ENCODE measurements around the gene THRA. TPM values are rescaled to one million over a fixed set of nuclear protein-coding genes. Genes with fewer than 3 reads are reported as not detected.

Gene THRA
- total RNA-seq, 1 experiment from 2014 or later, result 14.5 TPM

DNA sequence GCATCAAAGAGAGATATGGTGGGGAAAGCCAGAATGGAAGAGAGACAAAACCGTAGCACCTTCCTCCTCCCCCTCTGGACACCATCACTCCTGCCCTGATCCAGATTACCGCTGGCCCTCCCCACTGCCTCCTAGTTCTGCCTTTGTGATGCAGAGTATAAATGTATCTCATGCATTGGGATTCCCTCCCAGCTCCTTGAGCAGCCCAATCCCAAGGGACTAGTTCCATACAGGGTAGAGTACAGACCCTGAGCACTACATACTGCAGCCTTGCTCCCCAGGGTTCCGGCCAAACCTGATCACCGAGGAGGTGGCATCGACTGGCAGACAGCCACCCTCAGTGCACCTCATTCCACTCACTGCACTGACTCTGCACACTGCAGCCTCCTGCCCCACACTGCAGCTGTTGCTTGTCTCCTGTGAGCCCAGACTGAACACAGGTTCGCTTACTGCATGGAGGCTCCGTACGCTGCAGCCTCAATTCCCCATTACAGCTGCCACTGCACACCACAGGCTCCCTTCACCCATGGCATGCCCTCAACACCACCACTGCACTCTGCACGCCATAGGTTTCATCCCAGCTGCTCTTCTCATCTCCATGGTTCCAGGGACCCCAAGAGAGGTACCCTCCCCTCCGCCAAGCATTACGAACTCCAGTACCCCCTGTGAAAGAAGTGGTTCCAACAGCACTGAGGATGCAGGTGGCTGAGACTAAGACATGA is 1.7 kb upstream of the THRA start:
- H3K27me3 ChIP-seq (replicated peaks; ENCODE audit: insufficient read depth, low read depth, low read length, poor library complexity), result no peaks in the 10 kb centered on the region
- POLR2A ChIA-PET (ENCODE audit: low non-redundant PET), result no interaction called here
- no peaks in the 10 kb centered on the region for H3K36me3 ChIP-seq (ENCODE audit: insufficient read depth, low read length, poor library complexity, severe bottlenecking)
- no peak for DNase-seq (ENCODE audit: low spot score)
- no peaks in the 10 kb centered on the region for H3K9me3 ChIP-seq (ENCODE audit: low read depth, low read length, poor library complexity, severe bottlenecking)
- TF ChIP-seq, protein P1, sequence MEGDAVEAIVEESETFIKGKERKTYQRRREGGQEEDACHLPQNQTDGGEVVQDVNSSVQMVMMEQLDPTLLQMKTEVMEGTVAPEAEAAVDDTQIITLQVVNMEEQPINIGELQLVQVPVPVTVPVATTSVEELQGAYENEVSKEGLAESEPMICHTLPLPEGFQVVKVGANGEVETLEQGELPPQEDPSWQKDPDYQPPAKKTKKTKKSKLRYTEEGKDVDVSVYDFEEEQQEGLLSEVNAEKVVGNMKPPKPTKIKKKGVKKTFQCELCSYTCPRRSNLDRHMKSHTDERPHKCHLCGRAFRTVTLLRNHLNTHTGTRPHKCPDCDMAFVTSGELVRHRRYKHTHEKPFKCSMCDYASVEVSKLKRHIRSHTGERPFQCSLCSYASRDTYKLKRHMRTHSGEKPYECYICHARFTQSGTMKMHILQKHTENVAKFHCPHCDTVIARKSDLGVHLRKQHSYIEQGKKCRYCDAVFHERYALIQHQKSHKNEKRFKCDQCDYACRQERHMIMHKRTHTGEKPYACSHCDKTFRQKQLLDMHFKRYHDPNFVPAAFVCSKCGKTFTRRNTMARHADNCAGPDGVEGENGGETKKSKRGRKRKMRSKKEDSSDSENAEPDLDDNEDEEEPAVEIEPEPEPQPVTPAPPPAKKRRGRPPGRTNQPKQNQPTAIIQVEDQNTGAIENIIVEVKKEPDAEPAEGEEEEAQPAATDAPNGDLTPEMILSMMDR (conservative IDR thresholded peaks at IDR 0.05; ENCODE audit: low read depth, low read length), result no peak
- TF ChIP-seq EZH2 (IDR thresholded peaks at IDR 0.05; ENCODE audit: borderline replicate concordance, low read depth, low read length, poor library complexity, severe bottlenecking), result no peak
- peaks cover 9% of the 10 kb centered on the region for H3K4me1 ChIP-seq (ENCODE audit: insufficient read depth, low read length, poor library complexity, severe bottlenecking)
- BruUV-seq (replicated peaks), result no TSS peak
- intact Hi-C loops (cut with micrococcal nuclease; ENCODE audit: unreplicated experiment), result no loop called here
- H3K4me3 ChIP-seq (ENCODE audit: low read depth, low read length, poor library complexity, severe bottlenecking), result no peak overlapping the region
- no peak overlapping the region for H3K27ac ChIP-seq (ENCODE audit: low read depth, low read length, poor library complexity, severe bottlenecking)
- CTCF ChIA-PET, result no interaction called here

DNA sequence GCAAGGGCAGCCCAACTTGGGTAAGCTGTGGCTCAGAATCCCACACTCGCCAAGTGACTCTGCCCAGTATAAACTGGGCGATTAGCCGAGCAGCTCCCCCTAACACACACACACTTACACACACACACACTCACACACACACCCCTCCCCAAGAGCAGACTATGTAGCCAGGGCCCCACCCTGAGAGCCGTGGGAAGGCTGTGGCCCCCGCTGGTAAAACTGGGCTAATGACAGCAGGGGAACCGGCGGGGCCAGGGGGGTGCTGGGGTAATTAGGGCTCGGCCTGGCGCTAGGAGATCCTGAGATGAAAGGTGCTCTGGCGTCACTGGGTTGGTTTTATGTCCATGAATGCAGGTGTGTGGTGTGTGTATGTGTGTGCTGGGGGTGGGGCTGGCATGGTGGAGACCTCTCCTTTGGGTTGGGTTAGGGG is 1.1 kb upstream of the THRA start:
- BruUV-seq (replicated peaks), result no TSS peak
- H3K27me3 ChIP-seq (replicated peaks; ENCODE audit: insufficient read depth, low read depth, low read length, poor library complexity), result no peaks in the 10 kb centered on the region
- intact Hi-C loops (cut with micrococcal nuclease; ENCODE audit: unreplicated experiment), result no loop called here
- CTCF ChIA-PET, result no interaction called here
- H3K4me1 ChIP-seq (ENCODE audit: insufficient read depth, low read length, poor library complexity, severe bottlenecking), result peaks cover 9% of the 10 kb centered on the region
- H3K36me3 ChIP-seq (ENCODE audit: insufficient read depth, low read length, poor library complexity, severe bottlenecking), result no peaks in the 10 kb centered on the region
- H3K9me3 ChIP-seq (ENCODE audit: low read depth, low read length, poor library complexity, severe bottlenecking), result no peaks in the 10 kb centered on the region
- TF ChIP-seq, protein P1 (conservative IDR thresholded peaks at IDR 0.05; ENCODE audit: low read depth, low read length), result no peak
- TF ChIP-seq EZH2 (IDR thresholded peaks at IDR 0.05; ENCODE audit: borderline replicate concordance, low read depth, low read length, poor library complexity, severe bottlenecking), result no peak
- no peak overlapping the region for H3K27ac ChIP-seq (ENCODE audit: low read depth, low read length, poor library complexity, severe bottlenecking)
- POLR2A ChIA-PET (ENCODE audit: low non-redundant PET), result no interaction called here
- no peak for DNase-seq (ENCODE audit: low spot score)
- no peak overlapping the region for H3K4me3 ChIP-seq (ENCODE audit: low read depth, low read length, poor library complexity, severe bottlenecking)

DNA sequence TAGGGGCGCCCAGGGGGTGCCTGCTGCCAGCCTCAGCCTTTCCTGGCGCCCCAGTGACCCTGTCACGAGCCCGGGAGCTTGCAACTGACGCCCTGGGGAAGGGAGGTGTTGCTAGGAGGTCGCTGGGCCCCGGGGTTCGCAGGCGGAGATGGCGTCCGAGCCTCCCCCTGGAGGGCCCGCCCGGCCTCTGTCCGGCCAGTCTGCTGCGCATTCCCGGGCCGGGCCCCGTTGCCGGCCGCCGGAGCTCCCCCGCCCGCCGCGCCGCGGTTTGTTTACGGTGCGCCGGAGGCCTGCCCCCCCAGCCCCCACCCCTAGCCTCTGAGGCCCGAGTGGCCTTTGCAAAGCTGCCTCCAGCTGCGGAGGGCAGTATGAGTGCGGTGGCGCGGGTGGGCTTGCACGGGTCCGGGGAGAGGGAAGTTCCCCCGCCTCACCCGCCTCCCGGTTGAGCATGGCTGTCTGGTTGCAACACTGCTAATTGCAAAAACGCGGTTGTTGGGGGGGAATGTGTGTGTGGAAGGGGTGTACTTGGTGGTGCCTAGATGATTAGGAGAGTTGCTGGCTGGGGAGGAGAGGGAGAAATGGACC is 514 bp downstream of the THRA start:
- H3K27ac ChIP-seq (ENCODE audit: low read depth, low read length, poor library complexity, severe bottlenecking), result peak overlapping the region; percentile 74
- POLR2A ChIA-PET (ENCODE audit: low non-redundant PET), result no interaction called here
- H3K9me3 ChIP-seq (ENCODE audit: low read depth, low read length, poor library complexity, severe bottlenecking), result no peaks in the 10 kb centered on the region
- H3K4me3 ChIP-seq (ENCODE audit: low read depth, low read length, poor library complexity, severe bottlenecking), result peak overlapping the region; percentile 80
- CTCF ChIA-PET, result interaction anchor here (1.3 kb wide), 1 partner anchor 12 kb away, joined by 4 read pairs; no protein-coding TSS in a partner anchor
- H3K27me3 ChIP-seq (replicated peaks; ENCODE audit: insufficient read depth, low read depth, low read length, poor library complexity), result no peaks in the 10 kb centered on the region
- no peak for DNase-seq (ENCODE audit: low spot score)
- H3K36me3 ChIP-seq (ENCODE audit: insufficient read depth, low read length, poor library complexity, severe bottlenecking), result no peaks in the 10 kb centered on the region
- no TSS peak for BruUV-seq (replicated peaks)
- intact Hi-C loops (cut with micrococcal nuclease; ENCODE audit: unreplicated experiment), result no loop called here
- peaks cover 12% of the 10 kb centered on the region for H3K4me1 ChIP-seq (ENCODE audit: insufficient read depth, low read length, poor library complexity, severe bottlenecking)
- no peak for TF ChIP-seq EZH2 (IDR thresholded peaks at IDR 0.05; ENCODE audit: borderline replicate concordance, low read depth, low read length, poor library complexity, severe bottlenecking)
- TF ChIP-seq, protein P1 (conservative IDR thresholded peaks at IDR 0.05; ENCODE audit: low read depth, low read length), result no peak
